Liver (tissue), 9 donors: ENCODE results near the gene CISD2. TPM values are rescaled to one million over a fixed set of nuclear protein-coding genes. Genes with fewer than 3 reads are reported as not detected.
"Not testable (repeated sequence)": the region's sequence is repeated elsewhere in the genome, so short reads cannot be mapped to it uniquely, and the experiment has no call there.

Source experiments
- DNase-seq: peaks from one replicate; pipeline ENCODE4 v3.0.0-alpha.2; 2017; ENCODE audit warnings: low spot score
- H3K27ac ChIP-seq, 2 donors: one replicate each; pipeline ENCODE4 v1.7.0; 2013; ENCODE audit warnings: inconsistent platforms in 2 of 2, low read length in 2 of 2, control low read depth in 1 of 2, low read depth in 1 of 2, mild to moderate bottlenecking in 1 of 2
- H3K27me3 ChIP-seq, 4 donors: one replicate each; pipeline versions ENCODE4 v1.6.1 to v1.7.0; 2013; ENCODE audit warnings: low read length in 3 of 4, inconsistent platforms in 1 of 4, mild to moderate bottlenecking in 1 of 4, moderate library complexity in 1 of 4; ENCODE audit not compliant: control insufficient read depth in 4 of 4, insufficient read depth in 4 of 4
- H3K36me3 ChIP-seq, 4 donors: one replicate each; pipeline versions ENCODE4 v1.6.1 to v1.7.0; 2013; ENCODE audit warnings: low read length in 3 of 4, mild to moderate bottlenecking in 3 of 4, low read depth in 1 of 4, moderate library complexity in 1 of 4; ENCODE audit not compliant: control insufficient read depth in 4 of 4, insufficient read depth in 3 of 4
- H3K4me1 ChIP-seq, 4 donors: one replicate each; pipeline versions ENCODE4 v1.6.1 to v1.7.0; 2013; ENCODE audit warnings: low read length in 3 of 4, mild to moderate bottlenecking in 3 of 4, moderate library complexity in 1 of 4; ENCODE audit not compliant: control insufficient read depth in 4 of 4, insufficient read depth in 4 of 4
- H3K4me3 ChIP-seq, 3 donors: one replicate each; pipeline versions ENCODE4 v1.6.1 to v1.7.0; 2013; ENCODE audit warnings: low read length in 3 of 3, control low read depth in 1 of 3, low read depth in 1 of 3, mild to moderate bottlenecking in 1 of 3
- H3K9ac ChIP-seq, 2 donors: one replicate each; pipeline ENCODE4 v1.7.0; 2013; ENCODE audit warnings: low read length in 2 of 2, mild to moderate bottlenecking in 2 of 2, moderate library complexity in 2 of 2, control low read depth in 1 of 2, low read depth in 1 of 2
- H3K9me3 ChIP-seq, 4 donors: one replicate each; pipeline versions ENCODE4 v1.6.1 to v1.7.0; 2013; ENCODE audit warnings: low read length in 3 of 4; ENCODE audit not compliant: control insufficient read depth in 4 of 4
- EGR1 ChIP-seq, 2 donors: IDR thresholded peaks; 2 replicates each; pipeline ENCODE4 v1.6.1; 2016 to 2018; ENCODE audit warnings: antibody characterized with exemption in 2 of 2, low read depth in 2 of 2
- FOXA1 ChIP-seq: IDR thresholded peaks from 2 replicates; pipeline ENCODE4 v1.6.1; 2016; ENCODE audit warnings: antibody characterized with exemption
- FOXA2 ChIP-seq: IDR thresholded peaks from 2 replicates; pipeline ENCODE4 v1.6.1; 2016; ENCODE audit warnings: antibody characterized with exemption
- GABPA ChIP-seq, 2 donors: IDR thresholded peaks in 1 of 2; conservative IDR thresholded peaks in 1 of 2; 2 replicates each; pipeline ENCODE4 v1.6.1; 2016; ENCODE audit warnings: antibody characterized with exemption in 2 of 2, mild to moderate bottlenecking in 1 of 2, moderate library complexity in 1 of 2
- HNF4A ChIP-seq, 2 donors: conservative IDR thresholded peaks; 2 replicates each; pipeline ENCODE4 v1.6.1; 2016; ENCODE audit warnings: antibody characterized with exemption in 2 of 2, mild to moderate bottlenecking in 2 of 2
- JUND ChIP-seq, 2 donors: IDR thresholded peaks; 2 replicates each; pipeline ENCODE4 v1.6.1; 2016; ENCODE audit warnings: antibody characterized with exemption in 2 of 2
- NR2F2 ChIP-seq: IDR thresholded peaks from 2 replicates; pipeline ENCODE4 v1.6.1; 2016; ENCODE audit warnings: antibody characterized with exemption
- RAD21 ChIP-seq, 2 donors: IDR thresholded peaks; 2 replicates each; pipeline ENCODE4 v1.6.1; 2016; ENCODE audit warnings: antibody characterized with exemption in 2 of 2, mild to moderate bottlenecking in 2 of 2
- RXRA ChIP-seq, 2 donors: IDR thresholded peaks; 2 replicates each; pipeline ENCODE4 v1.6.1; 2017 to 2018; ENCODE audit warnings: antibody characterized with exemption in 2 of 2, mild to moderate bottlenecking in 1 of 2
- SP1 ChIP-seq: IDR thresholded peaks from 2 replicates; pipeline ENCODE4 v1.6.1; 2018; ENCODE audit warnings: antibody characterized with exemption, mild to moderate bottlenecking
- TAF1 ChIP-seq: conservative IDR thresholded peaks from 2 replicates; pipeline ENCODE4 v1.6.1; 2016; ENCODE audit warnings: antibody characterized with exemption, mild to moderate bottlenecking
- YY1 ChIP-seq: IDR thresholded peaks from 2 replicates; pipeline ENCODE4 v1.6.1; 2016; ENCODE audit warnings: antibody characterized with exemption, mild to moderate bottlenecking
- WGBS: extraction: QIAGEN DNeasy Blood & Tissue Kit; methylation state at CpG from one replicate; pipeline ENCODE4 v1.1.7; 2013; 5-methylcytosine and 5-hydroxymethylcytosine counted together
- polyA plus RNA-seq, 2 donors: library from polyadenylated mRNA; stranded (reverse) in 1 of 2; unstranded in 1 of 2; fragments of 200-250 nt in 1 of 2; fragments of >200 nt in 1 of 2; fragmentation: Nextera tagmentation in 1 of 2; extraction: Ambion mirVana in 1 of 2; gene quantifications; one replicate each; pipeline versions ENCODE4 v1.2.1 to v1.2.3, GENCODE V29; 2013 to 2015
- total RNA-seq, 2 donors: library from RNA; depleted of rRNA; stranded (reverse); fragments of >200 nt; gene quantifications; one replicate each; pipeline ENCODE4 v1.2.3, GENCODE V29; 2014
- TF ChIP-seq, protein P1 (sequence below): fragments of 150-350 bp; IDR thresholded peaks from 2 replicates; pipeline ENCODE4 v1.5.1; 2017; ENCODE audit warnings: improper control_type of control experiment, low read depth, low read length; ENCODE audit not compliant: missing input control
- TF ChIP-seq, protein P2 (sequence below): IDR thresholded peaks from 2 replicates; pipeline ENCODE4 v1.6.1; 2016; ENCODE audit warnings: antibody characterized with exemption
- TF ChIP-seq, protein P3 (sequence below): IDR thresholded peaks from 2 replicates; pipeline ENCODE4 v1.6.1; 2016; ENCODE audit warnings: antibody characterized with exemption
- donor health status: healthy.
- donor health status: healthy.
- donor health status: healthy.
- donor health status: healthy.
- donor health status: healthy.

The CISD2 gene
- total and polyA plus RNA-seq, 4 donors, result 31.5 to 83.2 (median 54.9) TPM

DNA sequence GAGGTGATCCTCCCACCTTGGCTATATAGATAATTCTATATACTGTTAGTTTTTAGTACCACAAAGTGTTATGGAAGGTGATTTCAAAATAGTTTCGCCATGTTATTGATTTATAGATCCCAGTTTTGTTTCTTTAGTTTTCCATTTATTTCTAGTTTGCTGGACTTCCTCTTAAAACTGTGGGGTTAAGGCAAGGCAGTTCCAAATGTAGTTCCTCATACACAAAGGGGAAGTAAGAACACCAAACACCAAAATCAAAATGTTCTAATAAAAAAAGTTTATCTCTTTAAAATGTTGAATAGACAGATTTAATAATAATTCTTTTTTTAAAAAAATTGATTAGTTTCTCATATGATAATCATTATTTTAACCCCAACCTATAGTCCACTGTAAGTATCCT is 6.8 kb upstream of the CISD2 start:
- Histone ChIP-seq H3K9me3 (peaks cover 0 to 4% (median under 1%) of the 10 kb centered on the region in 4 donors), H3K4me3 (no peak overlapping the region), H3K9ac (no peak overlapping the region), H3K36me3 (no peaks in the 10 kb centered on the region), H3K27ac (no peak overlapping the region), H3K27me3 (no peaks in the 10 kb centered on the region), H3K4me1 (peaks cover 0 to 6% (median 3%) of the 10 kb centered on the region in 4 donors)
- no peak for TF ChIP-seq TAF1
- no peak for TF ChIP-seq SP1
- TF ChIP-seq YY1, result no peak
- TF ChIP-seq EGR1 (IDR thresholded peaks at IDR 0.05; ENCODE audit: low read depth in 2 of 2), result no peak
- TF ChIP-seq JUND (IDR thresholded peaks at IDR 0.05), result no peak
- no peak for DNase-seq
- WGBS, result 51% methylated on average over 1 of the region's 1 CpG

DNA sequence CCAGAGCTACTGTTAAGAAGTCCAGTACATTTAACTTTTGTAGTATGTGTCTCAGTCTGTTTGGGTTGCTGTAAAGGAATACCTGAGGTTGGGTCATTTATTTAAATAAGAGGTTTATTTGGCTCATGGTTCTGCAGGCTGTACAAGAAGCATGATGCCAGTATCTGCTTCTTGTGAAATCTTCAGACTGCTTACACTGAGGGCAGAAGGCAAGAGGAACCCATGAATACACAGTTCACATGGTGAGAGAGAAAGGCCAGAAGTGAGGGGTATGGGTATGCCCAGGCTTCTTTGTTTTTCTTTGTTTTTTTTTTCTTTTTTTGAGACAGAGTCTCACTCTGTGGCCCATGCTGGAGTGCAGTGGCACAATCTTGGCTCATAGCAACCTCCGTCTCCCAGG is 6.0 kb upstream of the CISD2 start:
- H3K27ac ChIP-seq, result no peak overlapping the region
- H3K4me3 ChIP-seq, result no peak overlapping the region
- 98% methylated on average over 1 of the region's 1 CpG for WGBS
- peaks cover 0 to 6% (median 5%) of the 10 kb centered on the region in 4 donors for H3K4me1 ChIP-seq
- H3K9me3 ChIP-seq, result peaks cover 0 to 4% (median under 1%) of the 10 kb centered on the region in 4 donors
- DNase-seq, result no peak
- H3K27me3 ChIP-seq, result no peaks in the 10 kb centered on the region
- TF ChIP-seq, protein P1, sequence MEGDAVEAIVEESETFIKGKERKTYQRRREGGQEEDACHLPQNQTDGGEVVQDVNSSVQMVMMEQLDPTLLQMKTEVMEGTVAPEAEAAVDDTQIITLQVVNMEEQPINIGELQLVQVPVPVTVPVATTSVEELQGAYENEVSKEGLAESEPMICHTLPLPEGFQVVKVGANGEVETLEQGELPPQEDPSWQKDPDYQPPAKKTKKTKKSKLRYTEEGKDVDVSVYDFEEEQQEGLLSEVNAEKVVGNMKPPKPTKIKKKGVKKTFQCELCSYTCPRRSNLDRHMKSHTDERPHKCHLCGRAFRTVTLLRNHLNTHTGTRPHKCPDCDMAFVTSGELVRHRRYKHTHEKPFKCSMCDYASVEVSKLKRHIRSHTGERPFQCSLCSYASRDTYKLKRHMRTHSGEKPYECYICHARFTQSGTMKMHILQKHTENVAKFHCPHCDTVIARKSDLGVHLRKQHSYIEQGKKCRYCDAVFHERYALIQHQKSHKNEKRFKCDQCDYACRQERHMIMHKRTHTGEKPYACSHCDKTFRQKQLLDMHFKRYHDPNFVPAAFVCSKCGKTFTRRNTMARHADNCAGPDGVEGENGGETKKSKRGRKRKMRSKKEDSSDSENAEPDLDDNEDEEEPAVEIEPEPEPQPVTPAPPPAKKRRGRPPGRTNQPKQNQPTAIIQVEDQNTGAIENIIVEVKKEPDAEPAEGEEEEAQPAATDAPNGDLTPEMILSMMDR, result no peak
- TF ChIP-seq HNF4A (conservative IDR thresholded peaks at IDR 0.05) (peak in 1 of 2 donors; percentile 7), FOXA1 (no peak)
- H3K36me3 ChIP-seq, result no peaks in the 10 kb centered on the region
- no peak overlapping the region for H3K9ac ChIP-seq

DNA sequence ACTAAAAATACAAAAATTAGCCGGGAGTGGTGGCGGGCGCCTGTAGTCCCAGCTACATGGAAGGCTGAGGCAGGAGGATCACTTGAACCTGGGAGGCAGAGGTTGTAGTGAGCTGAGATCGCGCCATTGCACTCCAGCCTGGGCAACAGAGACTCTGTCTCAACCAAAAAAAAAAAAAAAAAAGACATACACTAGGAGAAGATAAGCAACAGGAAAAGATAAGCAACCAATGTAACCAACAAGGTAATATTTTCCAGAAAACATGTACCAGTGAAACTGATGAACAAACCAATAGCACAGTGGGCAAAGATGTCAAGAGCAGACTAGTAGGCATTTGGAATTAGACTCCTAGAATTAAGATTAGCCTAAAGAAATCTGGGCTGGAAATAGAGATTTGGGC is 3.5 kb upstream of the CISD2 start:
- not testable (repeated sequence) for H3K9me3 ChIP-seq, DNase-seq, H3K36me3 ChIP-seq, H3K27ac ChIP-seq, H3K4me3 ChIP-seq, H3K27me3 ChIP-seq, H3K9ac ChIP-seq
- 96% methylated on average over 5 of the region's 5 CpGs for WGBS
- peaks cover 2 to 11% (median 9%) of the 10 kb centered on the region in 4 donors for H3K4me1 ChIP-seq

DNA sequence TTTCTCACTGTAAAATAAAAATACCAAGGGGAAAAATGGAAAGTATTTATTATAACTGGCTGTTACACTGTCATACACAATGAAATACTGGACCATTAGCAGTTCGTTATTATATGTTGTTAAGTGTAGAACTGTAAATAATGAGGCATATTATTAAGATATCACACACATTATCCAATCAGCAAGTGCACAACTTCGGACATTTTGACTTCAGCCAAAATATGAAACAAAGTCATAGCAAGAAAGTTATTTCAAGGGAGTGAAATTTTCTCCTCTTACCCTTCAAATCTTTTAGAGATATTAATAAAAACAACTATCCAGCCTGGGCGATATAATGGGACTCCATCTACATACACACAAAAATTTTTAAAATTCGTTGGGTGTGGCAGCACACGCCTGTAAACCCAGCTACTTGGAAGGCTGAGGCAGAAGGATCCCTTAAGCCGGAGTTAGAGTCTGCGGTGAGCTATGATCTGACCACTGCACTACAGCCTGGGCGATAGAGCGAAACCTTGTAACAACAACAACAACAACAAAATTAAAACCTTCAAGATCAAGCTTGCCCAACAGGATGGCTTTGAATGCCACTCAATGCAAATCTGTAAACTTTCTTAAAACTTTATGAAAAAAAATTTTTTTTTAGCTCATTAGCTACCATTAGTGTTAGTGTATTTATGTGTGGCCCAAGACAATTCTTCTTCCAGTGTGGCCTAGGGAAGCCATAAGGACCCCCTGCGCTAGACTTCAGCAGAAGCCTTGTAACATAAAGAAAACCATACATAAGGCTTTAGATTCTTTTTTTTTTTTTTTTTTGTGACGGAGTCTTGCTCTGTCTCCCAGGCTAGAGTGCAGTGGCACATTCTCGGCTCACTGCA is 1.3 kb upstream of the CISD2 start:
- H3K9ac ChIP-seq, result peak overlapping the region; percentile 18 to 93
- peaks cover 4 to 11% (median 7%) of the 10 kb centered on the region in 4 donors for H3K4me1 ChIP-seq
- peak overlapping the region in 2 of 3 donors; percentile 56 to 87 for H3K4me3 ChIP-seq
- TF ChIP-seq NR2F2, result no peak
- no peak for TF ChIP-seq HNF4A (conservative IDR thresholded peaks at IDR 0.05)
- no peak for TF ChIP-seq RXRA (IDR thresholded peaks at IDR 0.05)
- no peak for TF ChIP-seq RAD21 (IDR thresholded peaks at IDR 0.05)
- TF ChIP-seq FOXA2, result no peak
- TF ChIP-seq JUND (IDR thresholded peaks at IDR 0.05), result no peak
- no peak for TF ChIP-seq SP1
- no peak for TF ChIP-seq TAF1
- TF ChIP-seq, protein P2, sequence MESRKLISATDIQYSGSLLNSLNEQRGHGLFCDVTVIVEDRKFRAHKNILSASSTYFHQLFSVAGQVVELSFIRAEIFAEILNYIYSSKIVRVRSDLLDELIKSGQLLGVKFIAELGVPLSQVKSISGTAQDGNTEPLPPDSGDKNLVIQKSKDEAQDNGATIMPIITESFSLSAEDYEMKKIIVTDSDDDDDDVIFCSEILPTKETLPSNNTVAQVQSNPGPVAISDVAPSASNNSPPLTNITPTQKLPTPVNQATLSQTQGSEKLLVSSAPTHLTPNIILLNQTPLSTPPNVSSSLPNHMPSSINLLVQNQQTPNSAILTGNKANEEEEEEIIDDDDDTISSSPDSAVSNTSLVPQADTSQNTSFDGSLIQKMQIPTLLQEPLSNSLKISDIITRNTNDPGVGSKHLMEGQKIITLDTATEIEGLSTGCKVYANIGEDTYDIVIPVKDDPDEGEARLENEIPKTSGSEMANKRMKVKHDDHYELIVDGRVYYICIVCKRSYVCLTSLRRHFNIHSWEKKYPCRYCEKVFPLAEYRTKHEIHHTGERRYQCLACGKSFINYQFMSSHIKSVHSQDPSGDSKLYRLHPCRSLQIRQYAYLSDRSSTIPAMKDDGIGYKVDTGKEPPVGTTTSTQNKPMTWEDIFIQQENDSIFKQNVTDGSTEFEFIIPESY, result no peak
- TF ChIP-seq GABPA (IDR thresholded peaks at IDR 0.05 in 1 of 2, conservative IDR thresholded peaks at IDR 0.05 in 1 of 2), result no peak
- TF ChIP-seq, protein P1, result no peak
- TF ChIP-seq, protein P3, sequence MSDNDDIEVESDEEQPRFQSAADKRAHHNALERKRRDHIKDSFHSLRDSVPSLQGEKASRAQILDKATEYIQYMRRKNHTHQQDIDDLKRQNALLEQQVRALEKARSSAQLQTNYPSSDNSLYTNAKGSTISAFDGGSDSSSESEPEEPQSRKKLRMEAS, result no peak

More for the DNA sequence above, 1.3 kb upstream of the CISD2 start:
- Histone ChIP-seq H3K36me3 (no peaks in the 10 kb centered on the region), H3K27ac (peak overlapping the region; percentile 97 to 99), H3K27me3 (no peaks in the 10 kb centered on the region), H3K9me3 (no peaks in the 10 kb centered on the region)
- DNase-seq, result no peak
- 82% methylated on average over 12 of the region's 12 CpGs for WGBS
